GM12891 (cell line): ENCODE data around the gene CCDC12.

Source experiments
- DNase-seq: peaks from one replicate; pipeline ENCODE4 v3.0.0; 2011; ENCODE audit warnings: low spot score; ENCODE audit not compliant: insufficient read length
- FAIRE-seq: peaks from 2 replicates; lab custom pipeline; 2011; peaks lifted over from hg19 to GRCh38; lab: Jason Lieb, UNC
- PAX5 ChIP-seq: IDR thresholded peaks from 2 replicates; pipeline ENCODE4 v1.6.1; 2011; ENCODE audit warnings: low read length, moderate library complexity, mild to moderate bottlenecking; ENCODE audit not compliant: insufficient read depth, severe bottlenecking
- POLR2A ChIP-seq: IDR thresholded peaks from 2 replicates; pipeline ENCODE4 v1.6.1; 2011; ENCODE audit warnings: low read depth, low read length, control low read depth
- POLR2AphosphoS5 ChIP-seq: IDR thresholded peaks from 2 replicates; pipeline ENCODE4 v1.6.1; 2011; ENCODE audit warnings: low read depth, low read length, control low read depth
- POU2F2 ChIP-seq: IDR thresholded peaks from 2 replicates; pipeline ENCODE4 v1.6.1; 2011; ENCODE audit warnings: low read depth, mild to moderate bottlenecking, control low read depth, low read length, moderate library complexity
- SPI1 ChIP-seq: IDR thresholded peaks from 2 replicates; pipeline ENCODE4 v1.6.1; 2011; ENCODE audit warnings: low read depth, low read length, control low read depth
- TAF1 ChIP-seq: IDR thresholded peaks from 2 replicates; pipeline ENCODE4 v1.6.1; 2011; ENCODE audit warnings: low read depth, low read length, control low read depth

Gene CCDC12

DNA sequence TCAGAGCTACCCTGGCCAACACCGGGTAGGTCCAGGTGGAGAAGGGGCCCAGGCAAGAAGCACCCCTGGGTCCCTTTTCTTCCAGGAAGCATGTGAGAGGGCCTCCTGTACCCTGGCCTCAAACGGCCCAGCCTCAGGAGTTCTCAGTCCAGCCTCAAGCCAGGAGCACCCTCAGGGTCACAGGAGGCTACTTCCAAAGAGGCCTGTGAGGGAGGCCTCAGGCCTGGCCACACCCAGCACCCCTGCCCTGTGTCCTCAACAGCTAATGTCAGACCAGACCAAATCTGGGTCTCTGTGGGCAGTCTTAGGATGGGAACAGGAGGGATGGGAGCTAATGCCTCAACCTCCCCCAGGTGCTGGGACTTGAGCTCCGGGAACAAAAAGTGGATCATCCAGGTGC is 75.5 kb downstream of the CCDC12 start:
- no peak for TF ChIP-seq TAF1
- TF ChIP-seq POLR2AphosphoS5 = no peak
- no peak for TF ChIP-seq POLR2A
- no peak for TF ChIP-seq SPI1
- TF ChIP-seq POU2F2 = no peak
- no peak for TF ChIP-seq PAX5
- FAIRE-seq (no peak), DNase-seq (no peak)

DNA sequence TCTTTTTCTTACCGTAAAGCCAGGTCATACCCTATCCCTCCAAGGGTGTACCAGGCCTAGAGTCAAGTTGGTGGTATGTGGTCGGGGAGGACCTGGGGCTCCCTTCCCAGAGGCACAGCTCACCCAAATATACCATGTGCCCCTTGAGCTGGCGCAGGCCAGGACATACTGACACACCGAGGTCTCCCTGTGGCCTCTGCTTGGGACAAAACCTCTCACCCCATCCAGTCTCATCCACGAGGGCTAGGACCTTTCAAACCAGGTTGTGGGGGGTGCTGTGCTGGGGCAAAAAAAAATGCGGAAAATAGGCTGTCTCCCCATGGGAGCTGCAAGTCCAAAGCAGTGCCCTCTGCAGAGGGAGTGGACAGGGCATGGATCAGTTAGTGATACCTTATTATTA is 76.2 kb downstream of the CCDC12 start:
- FAIRE-seq (no peak), DNase-seq (no peak)

DNA sequence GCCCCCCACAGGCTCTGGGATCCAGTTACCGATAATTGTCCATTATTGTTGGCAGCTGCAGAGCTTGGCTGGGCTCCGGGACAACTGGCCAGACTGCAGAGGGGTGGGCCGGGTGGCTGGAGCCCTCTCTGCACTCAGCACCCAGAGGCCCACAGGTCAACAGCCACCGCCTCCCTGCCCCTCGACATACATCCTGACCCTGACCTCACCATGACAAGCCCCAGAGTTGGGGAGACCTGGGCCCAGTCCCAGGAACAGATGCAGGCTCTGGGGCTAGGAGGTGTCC is 76.6 kb downstream of the CCDC12 start:
- DNase-seq (no peak), FAIRE-seq (no peak)
- TF ChIP-seq TAF1 = no peak
- TF ChIP-seq POLR2AphosphoS5 = no peak
- TF ChIP-seq POU2F2 = no peak
- no peak for TF ChIP-seq POLR2A
- no peak for TF ChIP-seq PAX5
- TF ChIP-seq SPI1 = no peak

More for the DNA sequence above, 76.2 kb downstream of the CCDC12 start:
- TF ChIP-seq SPI1 (no peak), POU2F2 (no peak), PAX5 (no peak)

DNA sequence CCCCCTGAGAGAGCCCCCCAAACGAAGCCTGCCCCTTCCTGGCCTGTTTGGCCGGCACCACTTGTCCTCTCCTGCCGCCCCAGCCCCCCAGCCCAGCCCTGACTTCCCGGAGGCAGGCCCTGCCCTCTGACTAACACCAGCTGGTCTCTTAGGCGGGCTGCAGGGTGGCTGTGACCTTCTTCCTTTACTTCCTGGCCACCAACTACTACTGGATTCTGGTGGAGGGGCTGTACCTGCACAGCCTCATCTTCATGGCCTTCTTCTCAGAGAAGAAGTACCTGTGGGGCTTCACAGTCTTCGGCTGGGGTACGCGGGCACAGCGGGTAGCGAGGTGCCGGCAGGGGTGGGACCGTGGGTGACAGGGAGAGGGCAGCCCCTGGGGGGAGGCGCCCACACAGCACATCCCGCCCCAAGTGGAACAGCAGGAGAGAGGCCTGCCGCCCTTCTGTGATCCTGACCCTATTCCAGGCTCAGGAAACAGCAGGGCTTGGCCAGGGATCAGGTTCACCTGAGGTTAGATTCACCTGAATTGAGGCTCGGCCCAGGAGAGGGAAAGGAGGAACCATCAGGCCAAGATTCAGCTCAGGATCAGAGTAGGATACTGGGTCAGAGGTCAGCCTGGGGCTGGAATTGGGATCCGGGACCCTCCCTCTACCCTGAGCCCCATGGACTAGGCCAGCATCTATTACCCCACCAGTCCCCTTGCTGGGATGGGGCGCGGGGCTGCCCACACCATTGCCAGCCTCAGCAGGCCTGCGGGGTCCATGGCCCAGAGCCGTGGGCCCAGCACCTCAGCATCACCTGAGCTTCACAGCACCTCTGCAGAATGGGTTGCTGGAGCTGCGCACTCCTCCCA is 77.2 kb downstream of the CCDC12 start:
- TF ChIP-seq PAX5 (no peak), POLR2A (no peak), SPI1 (no peak), TAF1 (no peak), POU2F2 (no peak), POLR2AphosphoS5 (no peak)
- DNase-seq = no peak
- FAIRE-seq = no peak

DNA sequence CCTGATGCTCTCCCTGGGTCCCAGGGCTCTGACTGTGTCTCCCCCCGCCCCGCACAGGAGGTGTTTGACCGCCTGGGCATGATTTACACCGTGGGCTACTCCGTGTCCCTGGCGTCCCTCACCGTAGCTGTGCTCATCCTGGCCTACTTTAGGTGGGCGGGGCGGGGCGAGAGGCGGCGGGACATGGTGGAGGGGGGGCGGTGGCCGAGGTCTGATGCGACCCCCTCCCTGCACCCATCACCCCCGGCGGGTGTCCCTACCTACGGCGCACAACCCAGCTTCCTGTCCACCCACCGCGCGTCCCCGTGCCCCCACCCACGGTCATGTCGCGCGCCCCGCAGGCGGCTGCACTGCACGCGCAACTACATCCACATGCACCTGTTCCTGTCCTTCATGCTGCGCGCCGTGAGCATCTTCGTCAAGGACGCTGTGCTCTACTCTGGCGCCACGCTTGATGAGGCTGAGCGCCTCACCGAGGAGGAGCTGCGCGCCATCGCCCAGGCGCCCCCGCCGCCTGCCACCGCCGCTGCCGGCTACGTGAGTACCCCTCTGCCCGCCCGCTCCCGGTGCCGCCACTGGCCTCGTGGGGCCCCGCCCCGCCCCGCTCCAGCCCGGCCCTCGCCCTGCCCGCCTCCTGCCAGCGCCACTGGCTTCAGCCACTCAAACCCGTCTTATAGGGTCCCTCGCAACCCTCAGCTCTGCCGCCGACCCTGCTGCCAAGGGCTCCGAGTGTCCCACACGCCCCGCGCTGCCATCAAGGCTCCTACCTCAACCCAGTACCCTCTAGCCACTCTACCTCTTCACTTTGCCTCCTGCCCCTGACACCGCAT is 78.0 kb downstream of the CCDC12 start:
- FAIRE-seq = peak; percentile 58

DNA sequence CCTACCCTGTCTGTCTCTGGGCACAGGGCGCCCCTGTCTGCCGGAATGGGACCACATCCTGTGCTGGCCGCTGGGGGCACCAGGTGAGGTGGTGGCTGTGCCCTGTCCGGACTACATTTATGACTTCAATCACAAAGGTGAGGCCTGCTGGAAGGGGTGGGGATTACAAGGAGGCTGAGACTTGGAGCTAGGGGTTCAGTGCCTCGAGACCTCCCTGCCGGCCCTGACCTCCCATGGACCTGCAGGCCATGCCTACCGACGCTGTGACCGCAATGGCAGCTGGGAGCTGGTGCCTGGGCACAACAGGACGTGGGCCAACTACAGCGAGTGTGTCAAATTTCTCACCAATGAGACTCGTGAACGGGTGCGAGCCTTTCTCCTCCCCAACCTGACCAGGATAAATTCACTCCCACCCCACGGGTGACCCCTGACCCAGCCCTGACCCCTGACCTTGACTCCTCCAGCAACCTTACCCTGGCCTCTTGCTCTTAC is 78.7 kb downstream of the CCDC12 start:
- no peak for TF ChIP-seq POU2F2
- no peak for FAIRE-seq
- no peak for DNase-seq

More for the DNA sequence above, 78.0 kb downstream of the CCDC12 start:
- TF ChIP-seq POLR2AphosphoS5 (no peak), SPI1 (no peak), POU2F2 (no peak), TAF1 (no peak), PAX5 (no peak), POLR2A (no peak)
- DNase-seq = no peak

DNA sequence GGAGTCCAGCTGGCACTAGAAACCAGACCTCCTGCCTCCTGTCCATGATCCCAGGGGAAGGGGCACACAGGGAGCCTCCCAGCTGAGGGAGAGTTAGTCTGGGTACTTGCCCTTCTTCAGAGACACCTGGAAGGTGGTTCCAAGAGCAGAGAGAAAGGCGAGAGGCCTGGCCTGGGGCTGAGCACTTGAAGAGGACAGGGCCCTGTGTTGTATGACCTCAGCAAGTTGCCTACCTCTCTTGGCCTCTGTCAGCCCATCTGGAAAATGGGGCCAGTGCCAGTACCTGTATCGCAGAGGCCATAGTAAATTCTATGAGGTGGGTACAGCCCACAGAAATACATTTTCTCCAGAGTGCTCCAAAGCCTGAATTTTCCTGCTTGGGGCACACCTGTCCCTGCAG is 79.5 kb downstream of the CCDC12 start:
- FAIRE-seq = no peak
- DNase-seq = no peak
- no peak for TF ChIP-seq SPI1
- no peak for TF ChIP-seq PAX5
- no peak for TF ChIP-seq POLR2A
- TF ChIP-seq TAF1 = no peak
- TF ChIP-seq POU2F2 = no peak
- TF ChIP-seq POLR2AphosphoS5 = no peak

DNA sequence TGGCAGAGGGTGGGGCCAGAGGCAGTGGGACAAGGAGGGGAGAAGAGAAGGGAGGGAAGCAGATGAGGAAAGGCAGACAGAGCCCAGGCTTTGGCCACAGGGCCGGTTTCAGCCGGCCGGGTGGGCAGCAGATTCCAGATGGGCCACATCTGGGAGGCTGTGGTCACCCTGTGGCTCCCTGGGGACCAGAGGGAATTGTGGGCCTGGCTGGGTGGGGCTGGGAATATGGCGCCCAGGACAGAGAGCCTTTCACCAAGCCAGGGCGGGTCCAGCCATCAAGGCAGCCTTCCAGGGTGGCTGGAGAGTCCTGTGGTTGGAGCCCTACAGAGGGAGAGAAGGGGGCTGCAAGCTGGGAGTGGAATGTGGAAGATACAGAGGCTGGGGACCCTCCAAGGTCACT is 80.2 kb downstream of the CCDC12 start:
- no peak for TF ChIP-seq TAF1
- TF ChIP-seq POLR2AphosphoS5 = no peak
- no peak for TF ChIP-seq SPI1
- no peak for TF ChIP-seq POU2F2
- TF ChIP-seq PAX5 = no peak
- no peak for TF ChIP-seq POLR2A
- DNase-seq = no peak
- FAIRE-seq = no peak

DNA sequence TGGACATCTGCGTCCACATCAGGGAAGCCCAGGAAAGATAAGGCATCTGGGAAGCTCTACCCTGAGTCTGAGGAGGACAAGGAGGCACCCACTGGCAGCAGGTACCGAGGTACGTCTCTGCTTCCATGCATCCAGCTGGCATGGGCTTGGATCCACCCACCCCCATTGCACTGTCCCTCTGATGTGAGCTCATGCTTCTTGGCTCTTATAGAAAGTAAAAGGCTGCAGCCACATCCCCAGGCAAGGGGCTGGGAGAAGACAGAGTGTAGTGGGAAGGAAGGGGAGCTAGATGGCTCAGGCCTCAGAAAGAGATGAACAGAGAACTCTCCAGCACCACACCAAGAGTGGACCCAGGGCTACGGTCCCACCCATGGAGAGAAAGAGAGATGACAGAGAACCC is 80.8 kb downstream of the CCDC12 start:
- no peak for TF ChIP-seq POLR2AphosphoS5
- no peak for TF ChIP-seq PAX5
- no peak for TF ChIP-seq POLR2A
- no peak for TF ChIP-seq SPI1
- TF ChIP-seq POU2F2 = no peak
- no peak for TF ChIP-seq TAF1
- DNase-seq = no peak
- FAIRE-seq = no peak

DNA sequence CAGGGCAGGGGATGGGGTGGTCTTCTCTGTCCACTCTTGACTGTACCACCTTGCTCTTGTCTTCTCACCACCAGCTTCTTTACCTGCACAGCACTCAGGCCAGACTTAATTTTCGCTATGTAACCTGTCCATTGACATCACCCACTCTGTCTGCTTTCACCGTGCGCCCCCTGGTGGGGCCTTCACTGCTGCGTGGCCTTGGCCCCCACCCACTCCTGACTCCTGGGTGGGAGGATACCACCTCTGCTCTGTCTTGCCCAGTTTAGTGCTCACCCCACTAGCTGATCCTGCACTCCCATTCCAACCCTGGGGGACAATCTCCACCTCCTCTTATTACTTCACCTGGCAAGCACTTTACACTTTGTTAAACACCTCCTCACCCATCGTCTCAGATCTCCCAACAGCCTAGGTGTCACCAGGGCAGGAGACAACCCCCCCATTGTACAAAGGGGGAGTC is 81.3 kb downstream of the CCDC12 start:
- TF ChIP-seq POU2F2 (no peak), POLR2AphosphoS5 (no peak), POLR2A (no peak), SPI1 (no peak), PAX5 (no peak), TAF1 (no peak)
- peak; percentile 92 for FAIRE-seq
- DNase-seq = peak; percentile 70
